ENCODE data around the gene FMO5. TPM values are rescaled to one million over a fixed set of nuclear protein-coding genes. Genes with fewer than 3 reads are reported as not detected.

FMO5 gene
- total and polyA plus RNA-seq, 2 of the 13 experiments (the other 11 are each of a cell fraction or from before 2014, with no cell fraction given) = 48.2 to 149 TPM

- no peak for TF ChIP-seq ZC3H4 (CRISPR knock-in tag; IDR thresholded peaks at IDR 0.05; ENCODE audit: borderline replicate concordance)
- peak; percentile 54; the same call in 1 of the 2 replicates for TF ChIP-seq FOXC1 (CRISPR knock-in tag; IDR thresholded peaks at IDR 0.05; ENCODE audit: borderline replicate concordance)
- peak; percentile 89 for TF ChIP-seq ASH2L (IDR thresholded peaks at IDR 0.05; ENCODE audit: insufficient read length, low read depth, low read length)
- TF ChIP-seq ZNF343 (CRISPR knock-in tag; IDR thresholded peaks at IDR 0.05) = no peak
- TF ChIP-seq ZMYM4 (CRISPR knock-in tag; IDR thresholded peaks at IDR 0.05) = peak; percentile 92
- peak; percentile 51; the same call in 1 of the 2 replicates for TF ChIP-seq KDM5A (IDR thresholded peaks at IDR 0.05; ENCODE audit: borderline replicate concordance, low read length)
- no peak for TF ChIP-seq KLF15 (CRISPR knock-in tag; IDR thresholded peaks at IDR 0.05; ENCODE audit: borderline replicate concordance)
- TF ChIP-seq TSC22D2 (CRISPR knock-in tag; IDR thresholded peaks at IDR 0.05; ENCODE audit: borderline replicate concordance) = peak; percentile 83; the same call in 1 of the 2 replicates
- peak; percentile 76 for TF ChIP-seq SMC3 (IDR thresholded peaks at IDR 0.05; ENCODE audit: low read length)
- TF ChIP-seq MIER2 (CRISPR knock-in tag; IDR thresholded peaks at IDR 0.05) = peak; percentile 74; the same call in 1 of the 2 replicates
- 0 out of 2 replicates have a peak, but pooled peaks have one; percentile 66 for TF ChIP-seq ZNF816 (CRISPR knock-in tag; IDR thresholded peaks at IDR 0.05; ENCODE audit: borderline replicate concordance)
- TF ChIP-seq BRCA1 (CRISPR knock-in tag; IDR thresholded peaks at IDR 0.05) = peak; percentile 73
- peak; percentile 59; the same call in 1 of the 2 replicates for TF ChIP-seq ZNF580 (CRISPR knock-in tag; IDR thresholded peaks at IDR 0.05; ENCODE audit: borderline replicate concordance, low read depth)
- TF ChIP-seq SNRNP70 (IDR thresholded peaks at IDR 0.05; ENCODE audit: low read depth, low read length) = no peak
- TF ChIP-seq ZNF280D (CRISPR knock-in tag; IDR thresholded peaks at IDR 0.05) = peak; percentile 41; the same call in 1 of the 2 replicates
- peak; percentile 94 for TF ChIP-seq SALL1 (CRISPR knock-in tag; IDR thresholded peaks at IDR 0.05)
- no peak for TF ChIP-seq FOXM1 (CRISPR knock-in tag; IDR thresholded peaks at IDR 0.05)
- peak; percentile 42 for TF ChIP-seq CAMTA2 (CRISPR knock-in tag; IDR thresholded peaks at IDR 0.05; ENCODE audit: borderline replicate concordance)
- TF ChIP-seq NFIB (CRISPR knock-in tag; IDR thresholded peaks at IDR 0.05; ENCODE audit: borderline replicate concordance) = no peak
- TF ChIP-seq TIGD3 (CRISPR knock-in tag; IDR thresholded peaks at IDR 0.05; ENCODE audit: borderline replicate concordance) = no peak
- TF ChIP-seq ZNF354B (CRISPR knock-in tag; IDR thresholded peaks at IDR 0.05) = 0 out of 2 replicates have a peak, but pooled peaks have one; percentile 91
- TF ChIP-seq CBX2 (IDR thresholded peaks at IDR 0.05; ENCODE audit: low read depth, low read length) = no peak
- TF ChIP-seq CBX2 (CRISPR knock-in tag; IDR thresholded peaks at IDR 0.05; ENCODE audit: low read depth) = no peak
- TF ChIP-seq NR2F2 (IDR thresholded peaks at IDR 0.05; ENCODE audit: borderline replicate concordance, low read depth) = no peak; the same call in 1 of the 2 replicates
Observed at GRCh38 chr1:147242449-147243227, 17.5 kb upstream of the FMO5 start, which contains the start of gene CHD1L (continued).

Data from HepG2 (cell line).